Progenitor cell of endocrine pancreas (in vitro differentiated cells): ENCODE results near the gene ACAA1. TPM values are rescaled to one million over a fixed set of nuclear protein-coding genes. Genes with fewer than 3 reads are reported as not detected.
"Not testable (repeated sequence)": the region's sequence is repeated elsewhere in the genome, so short reads cannot be mapped to it uniquely, and the experiment has no call there.

ENCODE experiments used
- DNase-seq: peaks from one replicate; pipeline ENCODE4 v3.0.0; 2021; ENCODE audit warnings: low spot score; ENCODE audit not compliant: unreplicated experiment
- H3K27ac Mint-ChIP-seq: 2 replicates; pipeline ENCODE4 v1.8.0; 2021; ENCODE audit warnings: mild to moderate bottlenecking, moderate library complexity, mixed read lengths
- H3K27me3 Mint-ChIP-seq: 2 replicates; pipeline ENCODE4 v1.8.0; 2021; ENCODE audit warnings: mixed read lengths
- H3K36me3 Mint-ChIP-seq: 2 replicates; pipeline ENCODE4 v1.8.0; 2022; ENCODE audit warnings: mixed read lengths; ENCODE audit not compliant: insufficient read depth
- H3K4me1 Mint-ChIP-seq: 2 replicates; pipeline ENCODE4 v1.8.0; 2021; ENCODE audit warnings: low read depth, mixed read lengths
- H3K4me3 Mint-ChIP-seq: 2 replicates; pipeline ENCODE4 v1.8.0; 2021; ENCODE audit warnings: low read depth, mild to moderate bottlenecking, moderate library complexity, mixed read lengths
- H3K9me3 Mint-ChIP-seq: 2 replicates; pipeline ENCODE4 v1.8.0; 2021; ENCODE audit warnings: low read depth, mixed read lengths
- total RNA-seq: library from RNA; stranded (reverse); gene quantifications from 2 replicates; pipeline ENCODE4 v1.2.1, GENCODE V29; 2021
- TF ChIP-seq, protein P1 (sequence below): fragments of 200-600 bp; sonication (generic); IDR thresholded peaks from one replicate; pipeline ENCODE4 v1.5.0; 2021; ENCODE audit warnings: antibody characterized with exemption, mild to moderate bottlenecking; ENCODE audit not compliant: unreplicated experiment

Gene ACAA1
- total RNA-seq, 1 donor from 2014 or later, result 97.8 TPM

DNA sequence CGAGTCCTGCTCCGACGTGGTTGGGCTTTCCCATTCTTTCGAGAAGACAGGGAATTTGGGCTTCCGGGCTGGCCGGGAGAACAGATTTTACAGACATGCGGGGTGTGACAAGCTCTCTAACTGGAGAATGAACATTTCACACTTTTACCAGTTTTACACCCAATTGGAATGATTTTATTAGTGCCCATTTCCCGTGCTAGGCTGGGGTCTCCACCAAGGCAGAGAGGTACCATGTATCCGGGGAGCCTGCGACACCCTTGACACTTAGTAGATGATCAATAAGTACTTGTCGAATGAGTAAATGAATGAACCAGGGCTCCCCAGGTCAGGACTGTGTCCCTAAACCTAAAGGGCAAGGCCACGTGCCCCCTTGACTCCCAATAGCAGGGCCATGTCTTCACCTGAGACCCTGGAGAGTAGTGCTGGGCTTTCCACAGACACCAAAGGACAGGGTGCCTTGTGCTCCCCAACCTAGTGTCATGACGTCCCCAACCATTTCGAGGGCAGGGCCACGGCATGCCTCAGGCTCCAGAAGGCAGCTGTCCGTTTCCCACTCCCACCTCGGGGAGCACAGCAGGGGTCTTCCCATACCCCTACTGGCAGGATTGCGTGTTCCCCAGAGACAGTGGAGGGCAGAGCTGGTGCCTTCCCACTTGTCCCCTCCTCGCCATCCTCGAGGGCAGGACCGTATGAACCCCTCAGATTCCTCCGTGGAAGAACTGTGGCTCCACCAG, 855 bp upstream of the ACAA1 start:
- H3K9me3 Mint-ChIP-seq, result no peaks in the 10 kb centered on the region
- H3K4me1 Mint-ChIP-seq, result peaks cover 54% of the 10 kb centered on the region
- H3K4me3 Mint-ChIP-seq, result peak overlapping the region; percentile 98
- no peaks in the 10 kb centered on the region for H3K27me3 Mint-ChIP-seq
- H3K36me3 Mint-ChIP-seq, result peaks cover 4% of the 10 kb centered on the region
- peak overlapping the region; percentile 96 for H3K27ac Mint-ChIP-seq
- TF ChIP-seq, protein P1, sequence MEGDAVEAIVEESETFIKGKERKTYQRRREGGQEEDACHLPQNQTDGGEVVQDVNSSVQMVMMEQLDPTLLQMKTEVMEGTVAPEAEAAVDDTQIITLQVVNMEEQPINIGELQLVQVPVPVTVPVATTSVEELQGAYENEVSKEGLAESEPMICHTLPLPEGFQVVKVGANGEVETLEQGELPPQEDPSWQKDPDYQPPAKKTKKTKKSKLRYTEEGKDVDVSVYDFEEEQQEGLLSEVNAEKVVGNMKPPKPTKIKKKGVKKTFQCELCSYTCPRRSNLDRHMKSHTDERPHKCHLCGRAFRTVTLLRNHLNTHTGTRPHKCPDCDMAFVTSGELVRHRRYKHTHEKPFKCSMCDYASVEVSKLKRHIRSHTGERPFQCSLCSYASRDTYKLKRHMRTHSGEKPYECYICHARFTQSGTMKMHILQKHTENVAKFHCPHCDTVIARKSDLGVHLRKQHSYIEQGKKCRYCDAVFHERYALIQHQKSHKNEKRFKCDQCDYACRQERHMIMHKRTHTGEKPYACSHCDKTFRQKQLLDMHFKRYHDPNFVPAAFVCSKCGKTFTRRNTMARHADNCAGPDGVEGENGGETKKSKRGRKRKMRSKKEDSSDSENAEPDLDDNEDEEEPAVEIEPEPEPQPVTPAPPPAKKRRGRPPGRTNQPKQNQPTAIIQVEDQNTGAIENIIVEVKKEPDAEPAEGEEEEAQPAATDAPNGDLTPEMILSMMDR, result peak; percentile 21
- DNase-seq, result no peak

DNA sequence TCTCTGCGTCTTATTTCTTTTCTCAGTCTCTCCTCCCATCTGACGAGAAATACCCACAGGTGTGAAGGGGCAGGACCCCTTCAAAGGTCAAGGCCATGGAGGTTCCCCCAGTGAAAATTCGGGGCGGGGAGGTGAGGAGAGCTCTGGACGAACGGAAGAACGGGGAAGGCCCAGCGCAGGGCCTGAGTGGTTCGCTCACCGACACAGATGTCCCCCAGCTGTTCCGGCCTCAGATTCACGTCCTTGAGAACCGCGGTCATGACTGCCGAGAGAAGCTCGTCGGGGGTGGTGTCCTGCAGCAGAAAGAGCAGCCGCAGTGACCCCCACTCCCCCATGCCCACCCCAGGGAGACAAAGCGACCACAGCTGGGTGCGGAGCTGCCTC, 542 bp downstream of the ACAA1 start:
- no peak for DNase-seq
- H3K27ac Mint-ChIP-seq, result peak overlapping the region; percentile 98
- H3K27me3 Mint-ChIP-seq, result no peaks in the 10 kb centered on the region
- H3K4me1 Mint-ChIP-seq, result peaks cover 58% of the 10 kb centered on the region
- TF ChIP-seq, protein P1, result no peak
- peaks cover 8% of the 10 kb centered on the region for H3K36me3 Mint-ChIP-seq
- H3K9me3 Mint-ChIP-seq, result no peaks in the 10 kb centered on the region
- H3K4me3 Mint-ChIP-seq, result peak overlapping the region; percentile 98

DNA sequence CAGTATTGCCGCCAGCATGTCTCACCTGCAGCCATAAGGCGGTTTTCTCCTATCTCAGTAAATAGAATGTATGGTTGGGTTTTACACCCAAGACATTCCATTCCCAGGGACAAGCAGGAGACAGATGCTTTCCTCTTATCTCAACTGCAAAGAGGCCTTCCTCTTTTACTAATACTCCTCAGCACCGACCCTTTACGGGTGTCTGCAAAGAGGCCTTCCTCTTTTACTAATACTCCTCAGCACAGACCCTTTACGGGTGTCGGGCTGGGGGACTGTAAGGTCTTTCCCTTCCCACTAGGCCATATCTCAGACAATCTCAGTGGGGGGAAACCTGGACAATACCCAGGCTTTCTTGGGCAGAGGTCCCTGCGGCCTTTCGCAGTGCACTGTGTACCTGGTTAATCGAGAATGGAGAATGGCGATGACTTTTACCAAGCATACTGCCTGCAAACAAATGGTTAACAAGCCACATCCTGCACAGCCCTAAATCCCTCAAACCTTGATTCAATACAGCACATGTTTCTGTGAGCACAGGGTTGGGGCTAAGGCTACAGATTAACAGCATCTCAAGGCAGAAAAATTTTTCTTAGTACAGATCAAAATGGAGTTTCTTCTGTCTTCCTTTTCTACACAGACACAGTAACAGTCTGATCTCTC, 1.2 kb downstream of the ACAA1 start:
- not testable (repeated sequence) for H3K9me3 Mint-ChIP-seq, H3K36me3 Mint-ChIP-seq, H3K27me3 Mint-ChIP-seq, DNase-seq
- Mint-ChIP-seq H3K4me3 (peak overlapping the region; percentile 98), H3K4me1 (peaks cover 58% of the 10 kb centered on the region), H3K27ac (peak overlapping the region; percentile 98)

DNA sequence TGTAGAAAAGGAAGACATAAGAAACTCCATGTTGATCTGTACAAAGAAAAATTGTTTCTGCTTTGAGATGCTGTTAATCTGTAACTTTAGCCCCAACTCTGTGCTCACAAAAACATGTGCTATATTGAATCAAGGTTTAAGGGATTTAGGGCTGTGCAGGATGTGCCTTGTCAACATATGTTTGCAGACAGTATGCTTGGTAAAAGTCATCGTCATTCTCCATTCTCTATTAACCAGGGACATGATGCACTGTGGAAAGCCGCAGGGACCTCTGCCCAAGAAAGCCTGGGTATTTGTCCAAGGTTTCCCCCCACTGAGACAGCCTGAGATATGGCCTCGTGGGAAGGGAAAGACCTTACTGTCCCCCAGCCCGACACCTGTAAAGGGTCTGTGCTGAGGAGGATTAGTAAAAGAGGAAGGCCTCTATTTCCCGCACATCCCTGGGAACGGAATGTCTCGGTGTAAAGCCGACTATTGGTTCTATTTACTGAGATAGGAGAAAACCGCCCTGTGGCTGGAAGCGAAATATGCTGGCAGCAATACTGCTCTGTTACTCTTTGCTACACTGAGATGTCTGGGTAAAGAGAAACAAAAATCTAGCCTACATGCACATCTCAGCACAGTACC, 2.3 kb downstream of the ACAA1 start:
- Mint-ChIP-seq H3K4me1 (peaks cover 56% of the 10 kb centered on the region), H3K27ac (peak overlapping the region; percentile 79), H3K4me3 (peak overlapping the region; percentile 98)
- DNase-seq, H3K9me3 Mint-ChIP-seq, H3K36me3 Mint-ChIP-seq, H3K27me3 Mint-ChIP-seq: not testable (repeated sequence)

DNA sequence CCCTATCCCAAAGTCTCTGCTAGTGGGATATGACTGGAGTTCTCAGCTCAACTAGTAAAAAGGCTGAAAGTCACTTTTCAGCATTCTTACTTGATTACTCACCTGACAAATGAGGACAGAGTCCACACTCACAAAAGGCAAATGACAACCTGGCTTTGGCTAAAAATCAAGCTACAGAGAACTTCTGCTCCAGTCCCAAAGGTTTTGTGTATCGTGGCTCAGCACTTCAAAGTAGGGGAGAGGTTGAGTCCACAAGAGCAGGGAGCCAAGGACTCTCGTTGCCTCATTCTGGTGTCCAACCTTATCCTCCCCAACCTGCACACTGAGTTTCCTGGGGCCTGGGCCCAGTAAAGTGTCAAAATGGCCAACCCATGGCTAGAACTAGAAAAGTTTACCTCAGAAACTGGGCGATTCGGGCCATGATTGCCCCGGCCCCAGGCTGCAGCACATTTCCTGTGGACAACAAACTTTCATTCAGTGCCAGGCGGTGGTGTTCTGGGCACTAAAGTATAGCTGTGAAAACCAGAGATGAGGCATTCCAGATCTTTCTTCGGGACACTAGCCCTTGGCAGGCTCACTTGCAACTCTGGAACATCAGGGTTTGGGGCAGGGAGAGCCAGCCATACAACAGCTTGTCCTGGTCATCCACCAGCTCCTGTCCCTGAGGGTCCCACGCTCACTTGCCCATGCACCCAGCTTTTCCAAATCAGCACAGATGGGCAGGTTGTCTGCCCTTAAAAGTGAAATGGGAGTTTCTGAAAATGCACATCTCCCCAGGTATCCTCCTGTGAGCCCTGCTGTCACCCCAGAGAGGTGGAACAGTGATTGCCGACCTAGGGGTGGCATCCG, 3.1 kb downstream of the ACAA1 start:
- DNase-seq, result no peak
- peak overlapping the region; percentile 58 for H3K27ac Mint-ChIP-seq
- peak overlapping the region; percentile 56 for H3K4me3 Mint-ChIP-seq
- TF ChIP-seq, protein P1, result no peak
- peaks cover 50% of the 10 kb centered on the region for H3K4me1 Mint-ChIP-seq
- no peaks in the 10 kb centered on the region for H3K9me3 Mint-ChIP-seq
- peaks cover 10% of the 10 kb centered on the region for H3K36me3 Mint-ChIP-seq
- no peaks in the 10 kb centered on the region for H3K27me3 Mint-ChIP-seq

DNA sequence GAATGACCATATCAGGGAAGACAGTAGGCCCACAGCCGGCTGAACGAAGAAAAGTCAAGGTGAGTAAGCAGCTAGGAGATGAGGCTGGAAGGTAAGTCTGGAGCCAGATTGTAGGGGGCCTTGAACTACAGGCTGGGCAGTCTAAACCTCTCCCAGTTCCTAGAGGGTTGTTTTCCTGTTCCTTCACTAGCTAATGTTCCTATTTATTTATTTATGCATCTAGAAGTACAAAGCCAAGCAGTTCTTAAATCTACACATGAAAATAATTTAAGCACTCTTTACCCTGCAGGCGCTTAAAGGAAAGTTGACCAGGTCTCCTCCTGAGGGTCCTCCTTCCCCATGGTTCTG, 3.7 kb downstream of the ACAA1 start:
- Mint-ChIP-seq H3K4me3 (peak overlapping the region; percentile 29), H3K27me3 (no peaks in the 10 kb centered on the region), H3K27ac (peak overlapping the region; percentile 58), H3K4me1 (peaks cover 48% of the 10 kb centered on the region), H3K9me3 (no peaks in the 10 kb centered on the region), H3K36me3 (peaks cover 10% of the 10 kb centered on the region)
- DNase-seq, result no peak
- TF ChIP-seq, protein P1, result no peak
